ENCODE results near the gene R3HCC1L.

The R3HCC1L gene

GRCh38 chr10:98212196-98212595 is 77.7 kb downstream of the R3HCC1L start:
- Histone ChIP-seq H3K4me3 (ENCODE audit: insufficient read depth, low read length, poor library complexity, severe bottlenecking) (no peak overlapping the region), H4K20me1 (ENCODE audit: low read depth, low read length) (no peaks in the 10 kb centered on the region), H3K9me3 (ENCODE audit: insufficient read depth, low read length) (no peaks in the 10 kb centered on the region), H3K9me2 (replicated peaks; ENCODE audit: insufficient read depth, low read length) (no peaks in the 10 kb centered on the region), H3F3A (ENCODE audit: insufficient read depth) (no peaks in the 10 kb centered on the region), H2AFZ (ENCODE audit: low read depth, low read length, severe bottlenecking) (no peak overlapping the region), H3K79me2 (ENCODE audit: insufficient read depth, low read length) (peaks cover 72% of the 10 kb centered on the region), H3K4me2 (ENCODE audit: low read depth, low read length, poor library complexity, severe bottlenecking) (no peak overlapping the region), H3K36me3 (ENCODE audit: low read length) (peaks cover 27% of the 10 kb centered on the region), H3K27ac (ENCODE audit: low read depth, low read length) (no peak overlapping the region), H3K9ac (ENCODE audit: low read length) (no peak overlapping the region), H3K27me3 (ENCODE audit: low read length) (no peaks in the 10 kb centered on the region)
- TF ChIP-seq, protein P1, sequence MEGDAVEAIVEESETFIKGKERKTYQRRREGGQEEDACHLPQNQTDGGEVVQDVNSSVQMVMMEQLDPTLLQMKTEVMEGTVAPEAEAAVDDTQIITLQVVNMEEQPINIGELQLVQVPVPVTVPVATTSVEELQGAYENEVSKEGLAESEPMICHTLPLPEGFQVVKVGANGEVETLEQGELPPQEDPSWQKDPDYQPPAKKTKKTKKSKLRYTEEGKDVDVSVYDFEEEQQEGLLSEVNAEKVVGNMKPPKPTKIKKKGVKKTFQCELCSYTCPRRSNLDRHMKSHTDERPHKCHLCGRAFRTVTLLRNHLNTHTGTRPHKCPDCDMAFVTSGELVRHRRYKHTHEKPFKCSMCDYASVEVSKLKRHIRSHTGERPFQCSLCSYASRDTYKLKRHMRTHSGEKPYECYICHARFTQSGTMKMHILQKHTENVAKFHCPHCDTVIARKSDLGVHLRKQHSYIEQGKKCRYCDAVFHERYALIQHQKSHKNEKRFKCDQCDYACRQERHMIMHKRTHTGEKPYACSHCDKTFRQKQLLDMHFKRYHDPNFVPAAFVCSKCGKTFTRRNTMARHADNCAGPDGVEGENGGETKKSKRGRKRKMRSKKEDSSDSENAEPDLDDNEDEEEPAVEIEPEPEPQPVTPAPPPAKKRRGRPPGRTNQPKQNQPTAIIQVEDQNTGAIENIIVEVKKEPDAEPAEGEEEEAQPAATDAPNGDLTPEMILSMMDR (IDR thresholded peaks at IDR 0.05; ENCODE audit: insufficient read depth, low read length, poor library complexity, severe bottlenecking), result no peak
- no peak for TF ChIP-seq EZH2phosphoT487 (conservative IDR thresholded peaks at IDR 0.05; ENCODE audit: low read length)

GRCh38 chr10:98213740-98214139 is 79.3 kb downstream of the R3HCC1L start:
- Histone ChIP-seq H3K4me3 (ENCODE audit: insufficient read depth, low read length, poor library complexity, severe bottlenecking) (no peak overlapping the region), H3K4me2 (ENCODE audit: low read depth, low read length, poor library complexity, severe bottlenecking) (no peak overlapping the region), H3K79me2 (ENCODE audit: insufficient read depth, low read length) (peaks cover 82% of the 10 kb centered on the region), H3F3A (ENCODE audit: insufficient read depth) (no peaks in the 10 kb centered on the region), H3K27me3 (ENCODE audit: low read length) (no peaks in the 10 kb centered on the region), H3K9ac (ENCODE audit: low read length) (no peak overlapping the region), H4K20me1 (ENCODE audit: low read depth, low read length) (no peaks in the 10 kb centered on the region), H3K27ac (ENCODE audit: low read depth, low read length) (no peak overlapping the region), H3K9me2 (replicated peaks; ENCODE audit: insufficient read depth, low read length) (no peaks in the 10 kb centered on the region), H2AFZ (ENCODE audit: low read depth, low read length, severe bottlenecking) (no peak overlapping the region), H3K9me3 (ENCODE audit: insufficient read depth, low read length) (no peaks in the 10 kb centered on the region), H3K36me3 (ENCODE audit: low read length) (peaks cover 33% of the 10 kb centered on the region)
- TF ChIP-seq, protein P1 (IDR thresholded peaks at IDR 0.05; ENCODE audit: insufficient read depth, low read length, poor library complexity, severe bottlenecking), result no peak
- TF ChIP-seq EZH2phosphoT487 (conservative IDR thresholded peaks at IDR 0.05; ENCODE audit: low read length), result no peak

- Histone ChIP-seq H4K20me1 (ENCODE audit: low read depth, low read length) (no peaks in the 10 kb centered on the region), H3K79me2 (ENCODE audit: insufficient read depth, low read length) (peaks cover 90% of the 10 kb centered on the region), H3K9me3 (ENCODE audit: insufficient read depth, low read length) (no peaks in the 10 kb centered on the region), H3K9ac (ENCODE audit: low read length) (no peak overlapping the region), H3K27ac (ENCODE audit: low read depth, low read length) (no peak overlapping the region), H3K36me3 (ENCODE audit: low read length) (peaks cover 30% of the 10 kb centered on the region), H3K9me2 (replicated peaks; ENCODE audit: insufficient read depth, low read length) (no peaks in the 10 kb centered on the region), H3F3A (ENCODE audit: insufficient read depth) (no peaks in the 10 kb centered on the region), H2AFZ (ENCODE audit: low read depth, low read length, severe bottlenecking) (no peak overlapping the region), H3K27me3 (ENCODE audit: low read length) (no peaks in the 10 kb centered on the region), H3K4me3 (ENCODE audit: insufficient read depth, low read length, poor library complexity, severe bottlenecking) (no peak overlapping the region), H3K4me2 (ENCODE audit: low read depth, low read length, poor library complexity, severe bottlenecking) (no peak overlapping the region)
- TF ChIP-seq EZH2phosphoT487 (conservative IDR thresholded peaks at IDR 0.05; ENCODE audit: low read length), result no peak
- TF ChIP-seq, protein P1 (IDR thresholded peaks at IDR 0.05; ENCODE audit: insufficient read depth, low read length, poor library complexity, severe bottlenecking), result no peak
Observed at GRCh38 chr10:98215373-98215772, 80.9 kb downstream of the R3HCC1L start.
